ENCODE measurements around the gene PNRC1. TPM values are rescaled to one million over a fixed set of nuclear protein-coding genes. Genes with fewer than 3 reads are reported as not detected.

PNRC1 gene
- polyA plus RNA-seq, 1 experiment, result 22.6 TPM

- Histone ChIP-seq H3K9me3 (ENCODE audit: control insufficient read depth, insufficient read depth, low read length) (no peaks in the 10 kb centered on the region), H3K4me3 (ENCODE audit: low read depth, low read length) (no peak overlapping the region), H3K27ac (ENCODE audit: low read depth, low read length) (no peak overlapping the region), H3K27me3 (ENCODE audit: control insufficient read depth, insufficient read depth, low read length) (no peaks in the 10 kb centered on the region)
- DNase-seq (ENCODE audit: low read depth, low spot score), result no peak
- ChIA-PET POLR2A (interaction anchor here (1.4 kb wide), 1 partner anchor 30 kb away, joined by 5 read pairs; the partner anchor contains the start of gene PNRC1), CTCF (no interaction called here)
- TF ChIP-seq CTCF (IDR thresholded peaks at IDR 0.05; ENCODE audit: low read depth, low read length), result no peak
Observed at GRCh38 chr6:89050155-89050554, 30.4 kb upstream of the PNRC1 start.

- H3K27me3 ChIP-seq (ENCODE audit: control insufficient read depth, insufficient read depth, low read length), result no peaks in the 10 kb centered on the region
- ChIA-PET POLR2A (interaction anchor here (1.4 kb wide), 1 partner anchor 30 kb away, joined by 5 read pairs; the partner anchor contains the start of gene PNRC1), CTCF (no interaction called here)
Observed at GRCh38 chr6:89050697-89051096, 29.9 kb upstream of the PNRC1 start.

GRCh38 chr6:89051676-89052075 lies 28.9 kb upstream of the PNRC1 start:
- CTCF ChIA-PET, result no interaction called here

More at GRCh38 chr6:89050697-89051096, 29.9 kb upstream of the PNRC1 start:
- no peak for TF ChIP-seq CTCF (IDR thresholded peaks at IDR 0.05; ENCODE audit: low read depth, low read length)
- no peak for DNase-seq (ENCODE audit: low read depth, low spot score)
- Histone ChIP-seq H3K9me3 (ENCODE audit: control insufficient read depth, insufficient read depth, low read length) (no peaks in the 10 kb centered on the region), H3K4me3 (ENCODE audit: low read depth, low read length) (no peak overlapping the region), H3K27ac (ENCODE audit: low read depth, low read length) (no peak overlapping the region)

GRCh38 chr6:89054208-89054607 lies 26.3 kb upstream of the PNRC1 start:
- Histone ChIP-seq H3K9me3 (ENCODE audit: control insufficient read depth, insufficient read depth, low read length) (no peaks in the 10 kb centered on the region), H3K27me3 (ENCODE audit: control insufficient read depth, insufficient read depth, low read length) (no peaks in the 10 kb centered on the region), H3K4me3 (ENCODE audit: low read depth, low read length) (no peak overlapping the region), H3K27ac (ENCODE audit: low read depth, low read length) (no peak overlapping the region)
- no peak for DNase-seq (ENCODE audit: low read depth, low spot score)
- ChIA-PET POLR2A (no interaction called here), CTCF (interaction anchor here (1.9 kb wide), 1 partner anchor 72 kb away, joined by 5 read pairs; no protein-coding TSS in a partner anchor)
- TF ChIP-seq CTCF (IDR thresholded peaks at IDR 0.05; ENCODE audit: low read depth, low read length), result no peak

More at GRCh38 chr6:89051676-89052075, 28.9 kb upstream of the PNRC1 start:
- H3K27ac ChIP-seq (ENCODE audit: low read depth, low read length), result no peak overlapping the region
- H3K4me3 ChIP-seq (ENCODE audit: low read depth, low read length), result no peak overlapping the region
- no peaks in the 10 kb centered on the region for H3K9me3 ChIP-seq (ENCODE audit: control insufficient read depth, insufficient read depth, low read length)
- H3K27me3 ChIP-seq (ENCODE audit: control insufficient read depth, insufficient read depth, low read length), result no peaks in the 10 kb centered on the region
- DNase-seq (ENCODE audit: low read depth, low spot score), result no peak
- no peak for TF ChIP-seq CTCF (IDR thresholded peaks at IDR 0.05; ENCODE audit: low read depth, low read length)
- POLR2A ChIA-PET, result no interaction called here

GRCh38 chr6:89057759-89058158 lies 22.8 kb upstream of the PNRC1 start:
- ChIA-PET CTCF (no interaction called here), POLR2A (no interaction called here)
- no peak for TF ChIP-seq CTCF (IDR thresholded peaks at IDR 0.05; ENCODE audit: low read depth, low read length)
- Histone ChIP-seq H3K27me3 (ENCODE audit: control insufficient read depth, insufficient read depth, low read length) (no peaks in the 10 kb centered on the region), H3K9me3 (ENCODE audit: control insufficient read depth, insufficient read depth, low read length) (no peaks in the 10 kb centered on the region), H3K4me3 (ENCODE audit: low read depth, low read length) (no peak overlapping the region), H3K27ac (ENCODE audit: low read depth, low read length) (no peak overlapping the region)
- DNase-seq (ENCODE audit: low read depth, low spot score), result no peak

All from AG04450 (cell line).